Hepatocyte (in vitro differentiated cells): ENCODE data around the gene ASB1. TPM values are rescaled to one million over a fixed set of nuclear protein-coding genes. Genes with fewer than 3 reads are reported as not detected.

Experiments used
- DNase-seq: peaks from one replicate; pipeline ENCODE4 v3.0.0-alpha.2; 2016; ENCODE audit warnings: low spot score
- H2AFZ ChIP-seq: fragments of 200-600 bp; sonication (generic); 2 replicates; pipeline ENCODE4 v1.6.0; 2016; ENCODE audit warnings: antibody characterized with exemption, mild to moderate bottlenecking
- H3K27ac ChIP-seq: fragments of 200-600 bp; sonication (generic); 2 replicates; pipeline ENCODE4 v1.5.1; 2016; ENCODE audit warnings: mild to moderate bottlenecking
- H3K27me3 ChIP-seq: fragments of 200-600 bp; sonication (generic); 2 replicates; pipeline ENCODE4 v1.6.1; 2016
- H3K36me3 ChIP-seq: fragments of 200-600 bp; sonication (generic); replicated peaks from 2 replicates; pipeline ENCODE4 v1.5.1; 2016; ENCODE audit warnings: low read depth; ENCODE audit not compliant: insufficient read depth
- H3K4me1 ChIP-seq: fragments of 200-600 bp; sonication (generic); 2 replicates; pipeline ENCODE4 v1.5.1; 2016; ENCODE audit warnings: mild to moderate bottlenecking, moderate library complexity; ENCODE audit not compliant: insufficient read depth
- H3K4me2 ChIP-seq: fragments of 200-600 bp; sonication (generic); 2 replicates; pipeline ENCODE4 v1.6.0; 2016
- H3K4me3 ChIP-seq: fragments of 200-600 bp; sonication (generic); 2 replicates; pipeline ENCODE4 v1.5.1; 2016; ENCODE audit warnings: mild to moderate bottlenecking
- H3K79me2 ChIP-seq: fragments of 200-600 bp; sonication (generic); 2 replicates; pipeline ENCODE4 v1.6.0; 2017; ENCODE audit warnings: mild to moderate bottlenecking
- H3K9me2 ChIP-seq: fragments of 200-600 bp; sonication (generic); replicated peaks from 2 replicates; pipeline ENCODE4 v1.6.0; 2017; ENCODE audit warnings: mild to moderate bottlenecking; ENCODE audit not compliant: insufficient read depth
- H3K9me3 ChIP-seq: fragments of 200-600 bp; sonication (generic); 2 replicates; pipeline ENCODE4 v1.5.1; 2016; ENCODE audit warnings: low read depth, mild to moderate bottlenecking
- H4K20me1 ChIP-seq: fragments of 200-600 bp; sonication (generic); 2 replicates; pipeline ENCODE4 v1.6.0; 2016; ENCODE audit warnings: mild to moderate bottlenecking; ENCODE audit not compliant: insufficient read depth, poor library complexity, severe bottlenecking
- EZH2 ChIP-seq: fragments of 200-600 bp; sonication (generic); IDR thresholded peaks from 2 replicates; pipeline ENCODE4 v1.6.1; 2016; ENCODE audit warnings: antibody characterized with exemption, mild to moderate bottlenecking, borderline replicate concordance
- EZH2phosphoT487 ChIP-seq: fragments of 200-600 bp; sonication (generic); IDR thresholded peaks from one replicate; pipeline ENCODE4 v1.6.1; 2018; ENCODE audit warnings: antibody characterized with exemption, mild to moderate bottlenecking, low read depth, moderate library complexity; ENCODE audit not compliant: unreplicated experiment, severe bottlenecking
- WGBS: methylation state at CpG from one replicate; pipeline ENCODE4 v1.1.6; 2016; ENCODE audit warnings: low lambda C conversion rate; ENCODE audit errors: missing lambda C conversion rate; 5-methylcytosine and 5-hydroxymethylcytosine counted together
- polyA plus RNA-seq: library from polyadenylated mRNA; unstranded; fragments of >200 nt; fragmentation: Nextera tagmentation; extraction: Ambion mirVana; gene quantifications from 2 replicates; pipeline ENCODE4 v1.2.1, GENCODE V29; 2016
- total RNA-seq: library from RNA; depleted of rRNA; stranded (reverse); fragments of >200 nt; gene quantifications from 2 replicates; pipeline ENCODE4 v1.2.3, GENCODE V29; 2014
- TF ChIP-seq, protein P1 (sequence below): fragments of 200-600 bp; sonication (generic); IDR thresholded peaks from 2 replicates; pipeline ENCODE4 v1.5.1; 2016; ENCODE audit warnings: antibody characterized with exemption, mild to moderate bottlenecking; ENCODE audit not compliant: poor library complexity

Gene ASB1
- total and polyA plus RNA-seq, 2 experiments from 2014 or later: 13.0 to 27.9 TPM

DNA sequence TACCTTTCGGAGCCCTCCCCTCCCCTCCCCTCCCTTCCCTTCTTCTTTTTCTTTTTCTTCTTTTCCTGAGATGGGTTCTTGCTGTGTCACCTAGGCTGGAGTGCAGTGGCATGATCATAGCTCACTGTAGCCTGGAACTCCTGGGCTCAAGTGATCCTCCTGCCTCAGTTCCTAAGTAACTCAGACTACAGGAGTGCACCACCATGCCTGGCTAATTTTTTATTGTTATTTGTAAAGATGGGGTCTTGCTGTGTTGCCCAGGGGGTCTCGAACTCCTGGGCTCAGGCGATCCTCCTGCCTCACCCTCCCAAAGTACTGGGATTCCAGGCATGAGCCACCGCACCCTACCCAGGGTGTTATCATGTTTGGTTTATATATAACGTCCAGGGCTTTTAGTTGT lies 66.7 kb downstream of the ASB1 start:
- no peak overlapping the region for H2AFZ ChIP-seq
- H3K27me3 ChIP-seq: no peaks in the 10 kb centered on the region
- no peaks in the 10 kb centered on the region for H3K9me2 ChIP-seq
- H3K79me2 ChIP-seq: no peaks in the 10 kb centered on the region
- no peaks in the 10 kb centered on the region for H3K9me3 ChIP-seq
- H3K4me2 ChIP-seq: no peak overlapping the region
- DNase-seq: no peak
- WGBS: 93% methylated on average over 5 of the region's 5 CpGs
- H3K4me3 ChIP-seq: no peak overlapping the region
- H3K4me1 ChIP-seq: peaks cover 5% of the 10 kb centered on the region
- TF ChIP-seq, protein P1, sequence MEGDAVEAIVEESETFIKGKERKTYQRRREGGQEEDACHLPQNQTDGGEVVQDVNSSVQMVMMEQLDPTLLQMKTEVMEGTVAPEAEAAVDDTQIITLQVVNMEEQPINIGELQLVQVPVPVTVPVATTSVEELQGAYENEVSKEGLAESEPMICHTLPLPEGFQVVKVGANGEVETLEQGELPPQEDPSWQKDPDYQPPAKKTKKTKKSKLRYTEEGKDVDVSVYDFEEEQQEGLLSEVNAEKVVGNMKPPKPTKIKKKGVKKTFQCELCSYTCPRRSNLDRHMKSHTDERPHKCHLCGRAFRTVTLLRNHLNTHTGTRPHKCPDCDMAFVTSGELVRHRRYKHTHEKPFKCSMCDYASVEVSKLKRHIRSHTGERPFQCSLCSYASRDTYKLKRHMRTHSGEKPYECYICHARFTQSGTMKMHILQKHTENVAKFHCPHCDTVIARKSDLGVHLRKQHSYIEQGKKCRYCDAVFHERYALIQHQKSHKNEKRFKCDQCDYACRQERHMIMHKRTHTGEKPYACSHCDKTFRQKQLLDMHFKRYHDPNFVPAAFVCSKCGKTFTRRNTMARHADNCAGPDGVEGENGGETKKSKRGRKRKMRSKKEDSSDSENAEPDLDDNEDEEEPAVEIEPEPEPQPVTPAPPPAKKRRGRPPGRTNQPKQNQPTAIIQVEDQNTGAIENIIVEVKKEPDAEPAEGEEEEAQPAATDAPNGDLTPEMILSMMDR: no peak
- no peak for TF ChIP-seq EZH2
- TF ChIP-seq EZH2phosphoT487: no peak
- no peaks in the 10 kb centered on the region for H3K36me3 ChIP-seq
- H4K20me1 ChIP-seq: no peaks in the 10 kb centered on the region
- H3K27ac ChIP-seq: no peak overlapping the region

DNA sequence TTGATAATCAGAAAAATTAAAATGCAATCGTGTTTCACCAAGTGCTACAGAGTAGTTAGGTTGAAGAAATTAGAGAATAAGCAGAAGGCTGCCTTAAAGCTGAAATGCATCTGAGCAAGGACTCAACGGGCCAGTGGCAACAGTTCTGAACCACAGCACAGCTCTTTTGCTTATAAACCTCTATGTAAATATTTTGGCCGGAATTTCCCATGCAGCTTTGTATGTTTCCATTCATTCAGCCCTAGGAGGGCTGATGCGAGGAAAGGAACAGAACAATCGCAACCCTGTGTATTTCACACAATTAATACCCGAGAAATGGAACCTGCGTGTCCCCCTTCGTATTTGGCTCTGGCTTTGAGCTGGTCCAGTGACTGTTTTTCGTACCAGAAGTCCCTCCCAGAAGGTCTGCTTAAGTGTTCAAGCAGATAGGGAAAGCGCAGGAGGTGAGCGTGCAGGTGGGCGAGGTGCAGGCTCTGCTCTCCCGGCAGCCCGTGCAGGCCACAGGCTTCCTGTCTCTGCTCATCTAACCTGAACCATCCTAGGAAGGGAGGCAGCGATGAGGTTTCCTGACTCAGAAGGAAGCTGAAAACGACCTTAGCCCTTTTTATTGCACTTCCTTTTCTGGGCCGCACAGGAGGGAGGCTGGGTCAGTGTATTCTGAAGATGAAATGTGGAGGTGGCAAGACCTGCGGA lies 67.3 kb downstream of the ASB1 start:
- peak; percentile 28 for DNase-seq
- Histone ChIP-seq H3K27me3 (no peaks in the 10 kb centered on the region), H3K4me1 (peaks cover 5% of the 10 kb centered on the region), H3K79me2 (no peaks in the 10 kb centered on the region), H3K36me3 (no peaks in the 10 kb centered on the region), H3K27ac (no peak overlapping the region), H3K9me3 (no peaks in the 10 kb centered on the region), H2AFZ (no peak overlapping the region), H3K9me2 (no peaks in the 10 kb centered on the region), H3K4me3 (no peak overlapping the region), H4K20me1 (no peaks in the 10 kb centered on the region), H3K4me2 (no peak overlapping the region)
- WGBS: 77% methylated on average over 18 of the region's 18 CpGs
- no peak for TF ChIP-seq EZH2phosphoT487
- TF ChIP-seq EZH2: no peak
- TF ChIP-seq, protein P1: no peak

DNA sequence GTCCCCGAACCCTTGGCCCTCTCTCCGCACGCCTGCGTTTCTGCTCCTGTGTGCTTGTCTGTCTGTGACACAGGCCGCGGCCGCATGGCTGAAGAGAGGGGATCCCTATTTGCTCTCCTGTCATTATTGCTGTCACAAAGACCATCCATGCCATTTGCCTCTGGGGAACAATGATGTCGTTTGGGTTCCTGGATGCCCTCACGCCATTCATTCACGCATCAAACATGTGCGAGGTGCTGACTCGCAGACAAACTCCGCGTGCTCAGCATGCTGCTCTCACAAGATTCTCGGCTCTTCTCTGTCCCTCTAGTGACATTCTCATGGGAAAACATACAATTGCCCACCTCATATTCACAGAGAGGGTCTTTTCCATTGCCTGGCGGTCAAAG lies 67.8 kb downstream of the ASB1 start:
- WGBS: 93% methylated on average over 16 of the region's 16 CpGs

More for the DNA sequence above, 67.8 kb downstream of the ASB1 start:
- Histone ChIP-seq H4K20me1 (no peaks in the 10 kb centered on the region), H3K27ac (no peak overlapping the region), H3K4me2 (no peak overlapping the region), H3K9me3 (no peaks in the 10 kb centered on the region), H3K27me3 (no peaks in the 10 kb centered on the region), H3K9me2 (no peaks in the 10 kb centered on the region), H2AFZ (no peak overlapping the region), H3K4me1 (peaks cover 5% of the 10 kb centered on the region), H3K36me3 (no peaks in the 10 kb centered on the region), H3K4me3 (no peak overlapping the region), H3K79me2 (no peaks in the 10 kb centered on the region)
- TF ChIP-seq, protein P1: no peak
- TF ChIP-seq EZH2phosphoT487: no peak
- TF ChIP-seq EZH2: no peak
- DNase-seq: no peak
